Epithelial cell of proximal tubule (primary cell): ENCODE results near the gene TRIM29. TPM values are rescaled to one million over a fixed set of nuclear protein-coding genes. Genes with fewer than 3 reads are reported as not detected.
A peak's percentile ranks its signal among the peaks of the same experiment; 100 is the strongest.
"Not testable (repeated sequence)": the region's sequence is repeated elsewhere in the genome, so short reads cannot be mapped to it uniquely, and the experiment has no call there.

Experiments used
- DNase-seq: peaks from one replicate; pipeline ENCODE4 v3.0.0-alpha.2; 2011; ENCODE audit warnings: low read depth
- H3K4me3 ChIP-seq: 2 replicates; pipeline ENCODE4 v1.5.1; 2011; ENCODE audit warnings: low read depth, mild to moderate bottlenecking, low read length
- total RNA-seq: library from RNA; depleted of rRNA; stranded (reverse); fragments of >200 nt; gene quantifications from 2 replicates; pipeline ENCODE4 v1.2.3, GENCODE V29; 2015
- TF ChIP-seq, protein P1 (sequence below): conservative IDR thresholded peaks from 2 replicates; pipeline ENCODE4 v1.5.1; 2012; ENCODE audit warnings: low read depth, mild to moderate bottlenecking, low read length

TRIM29 gene
- total RNA-seq, 1 donor from 2014 or later, result not detected

DNA sequence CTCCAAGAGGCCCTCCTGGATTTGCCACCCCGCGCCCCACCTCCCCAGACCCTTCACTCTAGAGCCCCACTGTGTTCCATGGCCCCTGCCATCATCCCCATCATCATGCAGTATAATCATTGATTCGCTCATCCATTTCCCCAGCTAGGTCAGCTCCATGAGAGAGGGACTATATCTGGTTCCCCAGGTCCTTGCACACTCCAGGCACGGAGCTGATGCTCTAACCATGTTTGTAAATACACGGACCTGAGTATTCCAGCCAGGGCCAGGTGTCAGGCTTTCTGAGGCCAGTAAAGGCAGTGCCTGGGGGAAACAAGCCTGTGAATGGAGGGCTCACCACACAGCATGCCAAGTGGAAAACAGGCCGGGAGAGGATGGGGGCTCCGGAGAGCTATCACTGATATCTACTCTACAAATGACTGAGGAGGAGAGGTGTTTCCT, 45.8 kb upstream of the TRIM29 start:
- TF ChIP-seq, protein P1, sequence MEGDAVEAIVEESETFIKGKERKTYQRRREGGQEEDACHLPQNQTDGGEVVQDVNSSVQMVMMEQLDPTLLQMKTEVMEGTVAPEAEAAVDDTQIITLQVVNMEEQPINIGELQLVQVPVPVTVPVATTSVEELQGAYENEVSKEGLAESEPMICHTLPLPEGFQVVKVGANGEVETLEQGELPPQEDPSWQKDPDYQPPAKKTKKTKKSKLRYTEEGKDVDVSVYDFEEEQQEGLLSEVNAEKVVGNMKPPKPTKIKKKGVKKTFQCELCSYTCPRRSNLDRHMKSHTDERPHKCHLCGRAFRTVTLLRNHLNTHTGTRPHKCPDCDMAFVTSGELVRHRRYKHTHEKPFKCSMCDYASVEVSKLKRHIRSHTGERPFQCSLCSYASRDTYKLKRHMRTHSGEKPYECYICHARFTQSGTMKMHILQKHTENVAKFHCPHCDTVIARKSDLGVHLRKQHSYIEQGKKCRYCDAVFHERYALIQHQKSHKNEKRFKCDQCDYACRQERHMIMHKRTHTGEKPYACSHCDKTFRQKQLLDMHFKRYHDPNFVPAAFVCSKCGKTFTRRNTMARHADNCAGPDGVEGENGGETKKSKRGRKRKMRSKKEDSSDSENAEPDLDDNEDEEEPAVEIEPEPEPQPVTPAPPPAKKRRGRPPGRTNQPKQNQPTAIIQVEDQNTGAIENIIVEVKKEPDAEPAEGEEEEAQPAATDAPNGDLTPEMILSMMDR, result no peak

DNA sequence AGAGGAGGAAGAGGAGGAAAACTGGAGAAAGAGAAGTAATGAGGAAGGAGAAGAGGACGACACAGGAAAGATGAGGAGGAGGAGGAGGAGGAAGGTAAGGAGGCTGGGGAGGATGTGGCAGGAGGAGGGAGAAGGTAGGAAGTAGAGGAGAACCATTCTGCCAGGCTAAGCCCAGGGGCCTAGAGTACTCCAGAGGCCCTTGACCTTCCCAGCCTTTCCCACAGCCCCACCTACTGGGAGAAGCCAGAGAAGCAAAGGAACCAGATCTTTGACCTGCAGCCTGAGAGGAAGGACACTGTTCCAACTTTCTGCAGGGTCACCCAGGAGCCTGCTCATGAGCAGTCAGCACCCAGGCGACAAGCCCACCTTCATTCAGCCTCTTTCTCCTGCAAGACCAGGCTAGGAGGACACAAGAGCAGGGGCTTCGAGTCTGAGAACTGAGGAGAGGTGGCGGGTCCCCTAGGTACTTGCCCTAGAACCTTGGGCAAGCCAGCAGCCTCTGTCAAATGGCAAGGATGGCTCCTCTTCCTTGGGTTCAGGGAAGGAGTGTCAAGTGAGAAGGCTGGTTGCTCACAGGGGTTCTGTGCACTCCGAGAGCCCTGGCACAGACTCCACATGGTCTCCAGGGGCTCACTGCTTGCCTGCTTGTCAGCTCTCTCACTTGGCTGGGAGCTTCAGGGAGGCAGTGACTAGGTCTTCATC, 45.0 kb upstream of the TRIM29 start:
- TF ChIP-seq, protein P1, result peak; percentile 74
- no peak for DNase-seq
- no peak overlapping the region for H3K4me3 ChIP-seq

More for the DNA sequence above, 45.8 kb upstream of the TRIM29 start:
- H3K4me3 ChIP-seq, result no peak overlapping the region
- no peak for DNase-seq

DNA sequence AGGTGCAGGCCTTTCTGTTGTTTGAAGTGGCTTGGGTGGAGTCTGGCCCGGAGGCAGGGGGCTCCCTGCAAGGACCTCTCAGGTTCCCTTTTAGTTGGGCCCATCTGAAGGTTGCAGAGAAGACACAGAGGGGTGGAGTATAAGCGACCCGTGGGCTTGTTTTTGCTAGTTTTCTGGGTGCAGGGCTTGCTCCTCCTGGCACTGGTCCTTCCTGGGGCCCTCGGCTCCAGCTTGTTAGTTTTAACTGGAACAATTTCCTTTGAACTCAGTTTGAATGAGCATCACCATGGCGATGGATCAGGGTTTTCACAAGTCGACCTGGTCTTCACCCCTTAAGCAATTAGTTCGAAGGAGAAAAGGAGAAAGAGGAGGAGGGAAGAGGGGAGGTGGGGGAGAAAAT, 44.5 kb upstream of the TRIM29 start:
- TF ChIP-seq, protein P1, result no peak

DNA sequence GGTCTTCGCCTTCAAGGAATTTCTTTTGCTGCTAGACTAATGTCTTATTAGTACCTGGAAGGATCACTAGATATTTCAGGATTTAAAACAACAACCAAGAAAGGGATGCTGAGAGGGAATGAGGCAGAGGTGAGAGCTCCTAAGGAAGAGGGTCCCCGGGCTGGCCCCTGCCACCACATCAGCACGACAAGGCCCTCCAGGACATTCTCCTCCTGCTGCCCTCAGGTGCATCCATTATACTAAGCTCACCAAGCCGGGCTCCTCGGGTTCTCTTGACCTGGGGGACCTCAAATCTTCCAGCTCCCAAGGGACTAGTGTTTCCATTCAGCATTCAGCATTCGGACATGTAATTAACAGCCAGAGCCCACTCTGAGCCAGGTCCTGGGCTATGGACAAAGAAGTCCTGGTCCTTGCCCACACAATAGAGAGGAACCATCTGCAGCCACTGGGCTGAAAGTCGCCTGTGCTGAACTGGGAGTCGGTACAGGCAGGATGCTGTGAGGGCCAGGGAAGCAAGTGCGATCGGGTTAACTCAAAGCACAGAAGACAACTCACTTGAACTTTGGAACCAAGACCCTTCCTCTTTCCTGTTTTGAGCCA, 43.6 kb upstream of the TRIM29 start:
- TF ChIP-seq, protein P1, result no peak
- DNase-seq, result no peak
- no peak overlapping the region for H3K4me3 ChIP-seq

More for the DNA sequence above, 44.5 kb upstream of the TRIM29 start:
- no peak overlapping the region for H3K4me3 ChIP-seq
- DNase-seq, result no peak

DNA sequence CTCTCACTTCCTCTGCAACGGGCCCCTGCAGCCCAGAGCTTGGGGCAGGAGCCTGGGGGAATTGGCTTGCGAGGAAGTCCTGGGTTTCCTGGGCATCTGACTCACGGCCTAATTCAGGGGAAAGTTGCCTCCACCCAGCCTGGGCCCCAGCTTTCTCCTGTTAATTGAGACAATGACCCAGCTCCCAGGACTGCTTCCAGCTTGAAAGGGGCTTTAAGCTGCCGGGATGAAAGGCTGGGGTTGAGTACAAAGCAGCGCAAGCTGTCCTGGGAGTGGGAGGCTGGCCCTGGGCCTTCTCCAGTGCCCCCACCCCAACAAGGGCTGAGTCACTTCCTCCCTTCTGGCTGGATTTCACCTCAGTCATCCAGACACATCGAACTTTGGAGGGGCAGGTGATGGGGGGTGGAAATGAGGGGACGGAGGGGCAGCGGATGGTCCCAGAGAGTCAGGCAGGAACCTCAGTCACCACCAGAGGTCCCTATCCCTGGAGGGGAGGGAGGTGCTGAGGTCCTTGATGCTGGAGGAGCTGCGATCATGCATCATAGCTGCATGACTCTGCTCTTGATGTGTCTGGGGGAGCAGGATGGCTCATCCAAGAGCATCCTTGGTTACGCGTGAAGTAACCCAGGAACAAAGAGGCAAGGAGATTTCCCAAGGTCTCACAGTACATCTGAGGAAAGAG, 42.8 kb upstream of the TRIM29 start:
- no peak overlapping the region for H3K4me3 ChIP-seq
- TF ChIP-seq, protein P1, result peak; percentile 47
- no peak for DNase-seq

DNA sequence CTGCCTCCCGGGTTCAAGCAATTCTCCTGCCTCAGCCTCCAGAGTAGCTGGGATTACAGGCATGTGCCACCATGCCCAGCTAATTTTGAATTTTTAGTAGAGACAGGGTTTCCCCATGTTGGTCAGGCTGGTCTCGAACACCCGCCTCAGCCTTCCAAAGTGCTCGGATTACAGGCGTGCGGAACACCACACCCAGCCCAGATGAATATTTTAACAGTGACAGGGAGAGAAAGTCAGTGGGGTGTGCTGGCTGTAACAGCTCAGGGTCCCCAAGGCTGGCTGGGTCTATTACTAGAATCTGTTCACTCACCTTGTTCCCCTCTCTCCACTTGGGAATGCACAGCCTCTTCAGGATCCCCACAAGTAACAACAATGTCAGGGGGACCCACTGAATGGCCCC, 42.1 kb upstream of the TRIM29 start:
- DNase-seq, H3K4me3 ChIP-seq: not testable (repeated sequence)

DNA sequence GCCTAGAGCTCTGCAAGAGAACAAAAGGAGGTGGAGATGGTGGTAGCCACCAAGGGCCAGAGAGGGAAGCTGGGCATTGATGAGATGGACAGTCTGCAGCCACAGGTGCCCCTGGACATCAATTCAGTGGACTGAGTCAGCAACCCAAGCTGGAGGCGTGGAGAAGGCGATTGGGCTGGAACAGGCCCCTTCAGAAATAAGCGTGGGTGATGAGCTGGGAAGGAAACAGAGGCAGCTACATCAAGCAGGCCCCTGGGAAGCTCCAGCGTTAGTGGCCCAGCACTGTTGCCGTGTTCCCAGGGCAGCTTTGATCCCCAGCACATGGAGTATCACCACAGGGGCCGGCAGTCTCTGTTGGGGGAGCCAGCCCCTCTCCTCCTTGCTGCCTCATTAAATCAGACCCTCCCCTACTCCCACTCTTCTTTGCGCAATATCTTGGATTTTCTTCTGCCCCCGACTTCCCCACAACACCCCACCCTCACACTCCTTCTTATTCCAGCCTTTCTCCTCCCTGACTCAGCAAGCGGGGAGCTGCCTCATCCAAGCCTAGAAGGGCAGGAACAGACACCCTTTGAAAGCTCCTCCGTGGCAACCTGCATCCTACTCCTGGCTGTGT, 41.3 kb upstream of the TRIM29 start:
- no peak for DNase-seq
- no peak overlapping the region for H3K4me3 ChIP-seq
- TF ChIP-seq, protein P1, result no peak
